Measurements from ENCODE around the gene TPX2.
"Not testable (repeated sequence)": the region's sequence is repeated elsewhere in the genome, so short reads cannot be mapped to it uniquely, and the experiment has no call there.

The TPX2 gene

GRCh38 chr20:31824554-31825313 is 85.6 kb downstream of the TPX2 start:
- Histone ChIP-seq H3K27ac (no peak overlapping the region), H3K4me3 (ENCODE audit: low read depth, low read length) (no peak overlapping the region), H3K27me3 (replicated peaks) (no peaks in the 10 kb centered on the region), H3K36me3 (replicated peaks) (no peaks in the 10 kb centered on the region)
- in situ Hi-C loops (cut with HindIII; ENCODE audit: low pct_ligation_motif_present, low sequenced_read_pairs): no loop called here
- TF ChIP-seq, protein P1, sequence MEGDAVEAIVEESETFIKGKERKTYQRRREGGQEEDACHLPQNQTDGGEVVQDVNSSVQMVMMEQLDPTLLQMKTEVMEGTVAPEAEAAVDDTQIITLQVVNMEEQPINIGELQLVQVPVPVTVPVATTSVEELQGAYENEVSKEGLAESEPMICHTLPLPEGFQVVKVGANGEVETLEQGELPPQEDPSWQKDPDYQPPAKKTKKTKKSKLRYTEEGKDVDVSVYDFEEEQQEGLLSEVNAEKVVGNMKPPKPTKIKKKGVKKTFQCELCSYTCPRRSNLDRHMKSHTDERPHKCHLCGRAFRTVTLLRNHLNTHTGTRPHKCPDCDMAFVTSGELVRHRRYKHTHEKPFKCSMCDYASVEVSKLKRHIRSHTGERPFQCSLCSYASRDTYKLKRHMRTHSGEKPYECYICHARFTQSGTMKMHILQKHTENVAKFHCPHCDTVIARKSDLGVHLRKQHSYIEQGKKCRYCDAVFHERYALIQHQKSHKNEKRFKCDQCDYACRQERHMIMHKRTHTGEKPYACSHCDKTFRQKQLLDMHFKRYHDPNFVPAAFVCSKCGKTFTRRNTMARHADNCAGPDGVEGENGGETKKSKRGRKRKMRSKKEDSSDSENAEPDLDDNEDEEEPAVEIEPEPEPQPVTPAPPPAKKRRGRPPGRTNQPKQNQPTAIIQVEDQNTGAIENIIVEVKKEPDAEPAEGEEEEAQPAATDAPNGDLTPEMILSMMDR (IDR thresholded peaks at IDR 0.05; ENCODE audit: low read depth, low read length, missing control alignments): no peak
- no peak for DNase-seq

DNA sequence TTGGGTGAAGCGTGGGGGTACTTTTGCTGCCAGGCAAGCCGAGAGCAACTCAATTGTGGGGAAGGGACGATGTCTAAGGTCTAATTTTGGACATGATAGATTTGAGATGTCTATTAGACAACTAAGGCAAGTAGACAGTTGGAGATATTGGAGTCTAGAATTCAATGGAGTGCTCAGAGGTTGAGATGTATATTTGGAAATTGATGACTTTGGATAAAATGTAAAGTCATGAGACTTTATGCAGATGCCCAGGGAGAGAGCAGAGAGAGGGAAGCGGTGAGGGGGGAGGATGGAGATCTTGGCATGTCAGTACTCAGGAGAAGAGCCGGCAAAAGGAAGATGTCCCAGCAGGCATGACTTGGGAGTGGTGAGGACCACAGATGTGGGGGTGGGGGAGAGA is 87.0 kb downstream of the TPX2 start:
- DNase-seq: no peak
- TF ChIP-seq, protein P1 (IDR thresholded peaks at IDR 0.05; ENCODE audit: low read depth, low read length, missing control alignments): no peak
- H3K27ac ChIP-seq: no peak overlapping the region
- no peaks in the 10 kb centered on the region for H3K27me3 ChIP-seq (replicated peaks)
- no peak overlapping the region for H3K4me3 ChIP-seq (ENCODE audit: low read depth, low read length)
- H3K36me3 ChIP-seq (replicated peaks): no peaks in the 10 kb centered on the region
- in situ Hi-C loops (cut with HindIII; ENCODE audit: low pct_ligation_motif_present, low sequenced_read_pairs): no loop called here

DNA sequence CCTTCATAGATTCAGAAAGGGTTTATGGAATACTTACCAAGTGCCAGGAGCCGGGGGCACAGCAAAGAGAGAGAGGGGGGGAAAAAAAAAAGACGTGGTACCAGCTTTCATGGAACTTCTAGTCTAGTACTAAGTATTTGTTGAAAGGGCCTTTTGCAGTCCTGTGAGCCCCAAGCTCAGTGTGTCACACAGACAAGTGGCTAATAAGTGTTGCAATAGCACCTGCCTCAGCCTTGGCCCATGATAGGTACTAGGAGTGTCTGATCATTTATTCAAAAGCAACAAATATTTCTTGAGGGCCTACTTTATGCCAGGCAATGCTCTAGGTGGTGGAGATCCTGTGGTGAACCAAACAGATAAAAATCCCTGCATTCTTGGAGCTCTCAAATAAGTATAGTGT is 88.0 kb downstream of the TPX2 start:
- Histone ChIP-seq H3K27ac (no peak overlapping the region), H3K4me3 (ENCODE audit: low read depth, low read length) (no peak overlapping the region), H3K36me3 (replicated peaks) (no peaks in the 10 kb centered on the region), H3K27me3 (replicated peaks) (no peaks in the 10 kb centered on the region)
- DNase-seq: no peak
- TF ChIP-seq, protein P1 (IDR thresholded peaks at IDR 0.05; ENCODE audit: low read depth, low read length, missing control alignments): no peak
- in situ Hi-C loops (cut with HindIII; ENCODE audit: low pct_ligation_motif_present, low sequenced_read_pairs): no loop called here

DNA sequence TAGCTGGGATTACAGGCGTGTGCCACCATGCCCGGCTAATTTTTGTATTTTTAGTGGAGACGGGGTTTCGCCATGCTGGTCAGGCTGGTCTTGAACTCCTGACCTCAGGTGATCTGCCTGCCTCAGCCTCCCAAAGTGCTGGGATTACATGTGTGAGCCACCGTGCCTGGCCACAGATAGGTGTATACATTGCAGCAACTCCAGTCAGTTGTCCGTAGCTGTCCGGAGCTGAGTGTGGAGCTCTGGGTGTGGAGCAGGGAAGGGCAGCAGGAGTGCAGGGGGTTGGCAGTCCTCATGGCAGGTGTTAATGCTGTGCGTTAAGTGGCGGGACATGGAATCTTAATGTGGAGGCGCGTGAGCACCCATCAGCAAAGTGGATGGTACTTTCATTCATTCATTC is 88.9 kb downstream of the TPX2 start:
- H3K4me3 ChIP-seq (ENCODE audit: low read depth, low read length); in situ Hi-C loops (cut with HindIII; ENCODE audit: low pct_ligation_motif_present, low sequenced_read_pairs); H3K27me3 ChIP-seq (replicated peaks); H3K27ac ChIP-seq; H3K36me3 ChIP-seq (replicated peaks); DNase-seq: not testable (repeated sequence)

DNA sequence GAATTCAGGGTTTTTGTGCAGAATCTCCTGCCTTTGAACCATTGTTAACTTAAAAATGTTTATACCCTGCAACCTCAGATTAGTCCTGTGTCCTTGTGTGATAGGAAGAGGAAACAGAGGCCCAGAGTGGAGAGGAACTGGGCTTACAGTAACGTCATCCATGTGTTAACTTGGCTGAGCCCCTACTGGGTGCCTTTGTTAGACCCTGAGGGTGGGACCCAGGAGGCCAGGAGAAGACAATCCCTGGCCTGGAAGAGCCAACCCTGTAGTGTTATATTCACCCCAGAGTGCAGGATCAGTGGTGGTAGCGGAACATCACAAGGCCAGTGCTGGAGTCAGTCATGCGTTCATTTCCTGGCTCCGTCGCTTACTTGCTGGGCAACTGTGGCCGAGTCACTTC is 90.6 kb downstream of the TPX2 start:
- in situ Hi-C loops (cut with HindIII; ENCODE audit: low pct_ligation_motif_present, low sequenced_read_pairs): no loop called here
- no peaks in the 10 kb centered on the region for H3K27me3 ChIP-seq (replicated peaks)
- H3K36me3 ChIP-seq (replicated peaks): no peaks in the 10 kb centered on the region
- H3K27ac ChIP-seq: no peak overlapping the region
- TF ChIP-seq, protein P1 (IDR thresholded peaks at IDR 0.05; ENCODE audit: low read depth, low read length, missing control alignments): no peak
- DNase-seq: no peak
- no peak overlapping the region for H3K4me3 ChIP-seq (ENCODE audit: low read depth, low read length)

DNA sequence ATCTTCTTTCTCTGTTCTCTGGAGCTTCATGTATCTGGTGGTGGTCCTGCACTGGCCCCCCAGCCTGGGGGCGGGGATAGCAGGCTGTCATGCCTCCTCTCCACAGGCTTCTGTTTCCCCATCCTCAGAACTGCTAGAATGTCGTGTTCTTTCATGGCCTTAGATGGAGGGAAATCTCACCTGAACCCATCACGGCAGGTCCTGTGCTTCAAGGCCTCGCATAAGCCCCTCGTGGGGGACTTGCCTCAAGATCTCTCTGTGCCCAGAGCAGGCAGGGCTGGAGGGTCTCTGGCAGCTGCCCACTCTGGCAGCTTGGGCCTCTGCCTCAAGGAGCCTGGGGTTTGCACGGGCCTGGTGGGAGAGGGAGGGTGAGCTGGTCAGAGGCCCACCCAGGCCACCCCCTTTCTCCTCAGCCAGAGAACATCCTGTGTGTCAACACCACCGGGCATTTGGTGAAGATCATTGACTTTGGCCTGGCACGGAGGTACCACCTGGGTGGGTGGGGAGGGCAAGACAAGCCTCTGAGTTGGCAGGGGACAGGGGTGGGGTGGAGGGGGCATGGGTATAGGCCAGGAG is 91.4 kb downstream of the TPX2 start:
- no peak for DNase-seq
- TF ChIP-seq, protein P1 (IDR thresholded peaks at IDR 0.05; ENCODE audit: low read depth, low read length, missing control alignments): no peak
- Histone ChIP-seq H3K36me3 (replicated peaks) (no peaks in the 10 kb centered on the region), H3K27ac (no peak overlapping the region), H3K27me3 (replicated peaks) (no peaks in the 10 kb centered on the region), H3K4me3 (ENCODE audit: low read depth, low read length) (no peak overlapping the region)
- in situ Hi-C loops (cut with HindIII; ENCODE audit: low pct_ligation_motif_present, low sequenced_read_pairs): no loop called here

Data from brain microvascular endothelial cell (primary cell).